Stimulated activated CD8-positive, alpha-beta memory T cell treated with anti-CD3 and anti-CD28 coated beads, Interleukin-4, amount 100 ng/mL, for 48 hours (primary cell): ENCODE measurements around the gene SOX11.

Experiments
- DNase-seq: peaks from one replicate; pipeline ENCODE4 v3.0.0-alpha.2; 2020

Gene SOX11

GRCh38 chr2:5725072-5725471 is 32.9 kb downstream of the SOX11 start:
- no peak for DNase-seq

- no peak for DNase-seq
These were observed 33.7 kb downstream of the SOX11 start for GRCh38 chr2:5725794-5726463.

GRCh38 chr2:5727235-5727634 is 35.1 kb downstream of the SOX11 start:
- DNase-seq, result no peak

- no peak for DNase-seq
These were observed 37.2 kb downstream of the SOX11 start for GRCh38 chr2:5729416-5729815.

- DNase-seq, result no peak
These were observed 38.2 kb downstream of the SOX11 start for GRCh38 chr2:5730386-5730785.

GRCh38 chr2:5734859-5735520 is 42.8 kb downstream of the SOX11 start:
- no peak for DNase-seq

GRCh38 chr2:5735521-5735861 is 43.3 kb downstream of the SOX11 start:
- no peak for DNase-seq

- DNase-seq, result no peak
These were observed 43.9 kb downstream of the SOX11 start for GRCh38 chr2:5736050-5736449.

- no peak for DNase-seq
These were observed 44.7 kb downstream of the SOX11 start for GRCh38 chr2:5736886-5737285.

- no peak for DNase-seq
These were observed 47.9 kb downstream of the SOX11 start for GRCh38 chr2:5740053-5740452.

GRCh38 chr2:5740817-5741216 is 48.6 kb downstream of the SOX11 start:
- no peak for DNase-seq

- no peak for DNase-seq
These were observed 49.1 kb downstream of the SOX11 start for GRCh38 chr2:5741242-5741641.

- no peak for DNase-seq
These were observed 49.9 kb downstream of the SOX11 start for GRCh38 chr2:5742126-5742525.

GRCh38 chr2:5748391-5748790 is 56.2 kb downstream of the SOX11 start:
- no peak for DNase-seq

- no peak for DNase-seq
These were observed 56.8 kb downstream of the SOX11 start for GRCh38 chr2:5748946-5749345.

- DNase-seq, result no peak
These were observed 57.2 kb downstream of the SOX11 start for GRCh38 chr2:5749347-5749746.
